ENCODE measurements around the gene ZNF536. TPM values are rescaled to one million over a fixed set of nuclear protein-coding genes. Genes with fewer than 3 reads are reported as not detected.

The ZNF536 gene
- total RNA-seq, 1 experiment from 2014 or later = 0.05 TPM

GRCh38 chr19:30393729-30394480, 21.7 kb downstream of the ZNF536 start:
- CTCF ChIA-PET = no interaction called here
- in situ Hi-C loops (cut with HindIII; ENCODE audit: low pct_unique_long_range_greater_than_20kb, low sequenced_read_pairs) = no loop called here

GRCh38 chr19:30394481-30395151, 22.4 kb downstream of the ZNF536 start:
- in situ Hi-C loops (cut with HindIII; ENCODE audit: low pct_unique_long_range_greater_than_20kb, low sequenced_read_pairs) (no loop called here), intact Hi-C loops (cut with micrococcal nuclease; ENCODE audit: unreplicated experiment) (no loop called here)
- H3K9me3 ChIP-seq (ENCODE audit: control insufficient read depth, insufficient read depth, low read depth, low read length) = no peaks in the 10 kb centered on the region
- H3K4me3 ChIP-seq (ENCODE audit: low read depth in 2 of 2, low read length in 2 of 2) = no peak overlapping the region
- H3K27me3 ChIP-seq (ENCODE audit: control insufficient read depth, insufficient read depth, low read length) = peaks cover 22% of the 10 kb centered on the region
- ChIA-PET POLR2A (no interaction called here), CTCF (no interaction called here)
- no peaks in the 10 kb centered on the region for H3K4me1 ChIP-seq (ENCODE audit: control insufficient read depth, insufficient read depth, low read length)
- no peak for DNase-seq (ENCODE audit: low read depth, low spot score)
- no peak overlapping the region for H3K27ac ChIP-seq (ENCODE audit: low read length)
- no peak for ATAC-seq
- H3K36me3 ChIP-seq (ENCODE audit: control insufficient read depth, insufficient read depth, low read length) = no peaks in the 10 kb centered on the region
- no TSS peak for BruUV-seq (replicated peaks)
- TF ChIP-seq REST (IDR thresholded peaks at IDR 0.05; ENCODE audit: insufficient read depth in 1 of 2, low read depth in 2 of 2, low read length in 1 of 2) = no peak
- no peak for TF ChIP-seq TCF7L2 (IDR thresholded peaks at IDR 0.05; ENCODE audit: low read depth, low read length)
- no peak for TF ChIP-seq POLR2AphosphoS5 (IDR thresholded peaks at IDR 0.05; ENCODE audit: low read depth, low read length)
- TF ChIP-seq SIN3A (IDR thresholded peaks at IDR 0.05; ENCODE audit: borderline replicate concordance, insufficient read depth, low read depth, low read length) = no peak

More at GRCh38 chr19:30393729-30394480, 21.7 kb downstream of the ZNF536 start:
- no peak for DNase-seq (ENCODE audit: low read depth, low spot score)
- Histone ChIP-seq H3K4me3 (ENCODE audit: low read depth in 2 of 2, low read length in 2 of 2) (no peak overlapping the region), H3K27me3 (ENCODE audit: control insufficient read depth, insufficient read depth, low read length) (peaks cover 22% of the 10 kb centered on the region), H3K27ac (ENCODE audit: low read length) (no peak overlapping the region), H3K9me3 (ENCODE audit: control insufficient read depth, insufficient read depth, low read depth, low read length) (no peaks in the 10 kb centered on the region), H3K36me3 (ENCODE audit: control insufficient read depth, insufficient read depth, low read length) (no peaks in the 10 kb centered on the region), H3K4me1 (ENCODE audit: control insufficient read depth, insufficient read depth, low read length) (no peaks in the 10 kb centered on the region)
- no peak for TF ChIP-seq SIN3A (IDR thresholded peaks at IDR 0.05; ENCODE audit: borderline replicate concordance, insufficient read depth, low read depth, low read length)
- TF ChIP-seq TCF7L2 (IDR thresholded peaks at IDR 0.05; ENCODE audit: low read depth, low read length) = no peak
- no peak for TF ChIP-seq CTCF (IDR thresholded peaks at IDR 0.05)
- TF ChIP-seq REST (IDR thresholded peaks at IDR 0.05; ENCODE audit: insufficient read depth in 1 of 2, low read depth in 2 of 2, low read length in 1 of 2) = no peak
- TF ChIP-seq POLR2AphosphoS5 (IDR thresholded peaks at IDR 0.05; ENCODE audit: low read depth, low read length) = no peak
- BruUV-seq (replicated peaks) = no TSS peak
- POLR2A ChIA-PET = no interaction called here
- no peak for ATAC-seq
- intact Hi-C loops (cut with micrococcal nuclease; ENCODE audit: unreplicated experiment) = no loop called here
